HUES64 (cell line): Measurements from ENCODE around the gene CLSTN2. TPM values are rescaled to one million over a fixed set of nuclear protein-coding genes. Genes with fewer than 3 reads are reported as not detected.

Source experiments
- H3K27ac ChIP-seq: 2 replicates; pipeline ENCODE4 v1.7.0; 2013; ENCODE audit warnings: low read depth, low read length, inconsistent platforms
- H3K27me3 ChIP-seq: 2 replicates; pipeline ENCODE4 v1.6.1; 2013; ENCODE audit warnings: mild to moderate bottlenecking, low read length; ENCODE audit not compliant: insufficient read depth
- H3K36me3 ChIP-seq: 2 replicates; pipeline ENCODE4 v1.6.1; 2013; ENCODE audit warnings: mild to moderate bottlenecking, low read length; ENCODE audit not compliant: insufficient read depth
- H3K4me1 ChIP-seq: 2 replicates; pipeline ENCODE4 v1.6.1; 2013; ENCODE audit warnings: mild to moderate bottlenecking, low read length, moderate library complexity; ENCODE audit not compliant: insufficient read depth
- H3K4me3 ChIP-seq: 2 replicates; pipeline ENCODE4 v1.5.1; 2013; ENCODE audit warnings: mild to moderate bottlenecking, low read length, moderate library complexity
- H3K9ac ChIP-seq: 2 replicates; pipeline ENCODE4 v1.6.1; 2013; ENCODE audit warnings: mild to moderate bottlenecking, low read depth, low read length
- H3K9me3 ChIP-seq: 2 replicates; pipeline ENCODE4 v1.6.1; 2013; ENCODE audit warnings: low read depth, low read length; ENCODE audit not compliant: insufficient read depth
- WGBS: fragments of 150-250, 120-280 bp; methylation state at CpG from one replicate; pipeline ENCODE4 v1.1.7; 2013; ENCODE audit warnings: missing lambda C conversion rate; 5-methylcytosine and 5-hydroxymethylcytosine counted together
- polyA plus RNA-seq, 2 experiments: library from polyadenylated mRNA; stranded (reverse); fragments of 50-300 nt; gene quantifications; one replicate each; pipeline ENCODE4 v1.2.3, GENCODE V29; 2013

The CLSTN2 gene
- 0.90 TPM for polyA plus RNA-seq (2013, experiment 1 of 2)
- 0.63 TPM for polyA plus RNA-seq (2013, experiment 2 of 2)

- no peak within 1 kb of the TSS for H3K9ac ChIP-seq
- H3K4me3 ChIP-seq, result peak within 1 kb of the TSS; percentile 64
- no peaks in the 10 kb centered on the region for H3K36me3 ChIP-seq
- peaks cover 39% of the 10 kb centered on the region for H3K27me3 ChIP-seq
- H3K9me3 ChIP-seq, result no peaks in the 10 kb centered on the region
- WGBS, result under 1% methylated on average over 89 of the region's 89 CpGs
- no peak within 1 kb of the TSS for H3K27ac ChIP-seq
- no peaks in the 10 kb centered on the region for H3K4me1 ChIP-seq
Measured at GRCh38 chr3:139935016-139935865, at the start of gene CLSTN2. Gene CLSTN2, plus strand, starts transcription at chr3:139935185.

GRCh38 chr3:139887431-139887830, 47.6 kb upstream of the CLSTN2 start:
- no peak overlapping the region for H3K27ac ChIP-seq
- H3K9ac ChIP-seq, result no peak overlapping the region

GRCh38 chr3:139888561-139889140, 46.3 kb upstream of the CLSTN2 start:
- Histone ChIP-seq H3K4me3 (no peak overlapping the region), H3K9ac (no peak overlapping the region), H3K9me3 (no peaks in the 10 kb centered on the region), H3K36me3 (no peaks in the 10 kb centered on the region), H3K4me1 (no peaks in the 10 kb centered on the region), H3K27me3 (no peaks in the 10 kb centered on the region), H3K27ac (no peak overlapping the region)
- WGBS, result 92% methylated on average over 2 of the region's 2 CpGs

More at GRCh38 chr3:139887431-139887830, 47.6 kb upstream of the CLSTN2 start:
- peaks cover 5% of the 10 kb centered on the region; the same call in 1 of the 2 replicates for H3K9me3 ChIP-seq
- no peak overlapping the region for H3K4me3 ChIP-seq
- no peaks in the 10 kb centered on the region for H3K27me3 ChIP-seq
- no peaks in the 10 kb centered on the region for H3K4me1 ChIP-seq
- H3K36me3 ChIP-seq, result no peaks in the 10 kb centered on the region

GRCh38 chr3:139893267-139893962, 41.6 kb upstream of the CLSTN2 start:
- H3K36me3 ChIP-seq, result no peaks in the 10 kb centered on the region
- no peaks in the 10 kb centered on the region for H3K27me3 ChIP-seq
- H3K27ac ChIP-seq, result no peak overlapping the region
- no peak overlapping the region for H3K9ac ChIP-seq
- no peak overlapping the region for H3K4me3 ChIP-seq
- no peaks in the 10 kb centered on the region for H3K4me1 ChIP-seq
- 96% methylated on average over 1 of the region's 2 CpGs for WGBS
- H3K9me3 ChIP-seq, result no peaks in the 10 kb centered on the region

GRCh38 chr3:139893963-139894642, 40.9 kb upstream of the CLSTN2 start:
- Histone ChIP-seq H3K9me3 (no peaks in the 10 kb centered on the region), H3K27me3 (no peaks in the 10 kb centered on the region), H3K36me3 (no peaks in the 10 kb centered on the region), H3K4me1 (no peaks in the 10 kb centered on the region), H3K9ac (no peak overlapping the region), H3K27ac (no peak overlapping the region), H3K4me3 (no peak overlapping the region)
- 92% methylated on average over 5 of the region's 5 CpGs for WGBS

GRCh38 chr3:139894643-139894989, 40.4 kb upstream of the CLSTN2 start:
- Histone ChIP-seq H3K36me3 (no peaks in the 10 kb centered on the region), H3K9me3 (no peaks in the 10 kb centered on the region), H3K4me1 (no peaks in the 10 kb centered on the region), H3K27me3 (no peaks in the 10 kb centered on the region), H3K27ac (no peak overlapping the region), H3K9ac (no peak overlapping the region), H3K4me3 (no peak overlapping the region)
- 96% methylated on average over 1 of the region's 1 CpG for WGBS

GRCh38 chr3:139897759-139898158, 37.2 kb upstream of the CLSTN2 start:
- H3K9ac ChIP-seq, result no peak overlapping the region
- no peak overlapping the region for H3K4me3 ChIP-seq
- H3K27ac ChIP-seq, result no peak overlapping the region
- 93% methylated on average over 4 of the region's 5 CpGs for WGBS
- H3K36me3 ChIP-seq, result no peaks in the 10 kb centered on the region
- H3K27me3 ChIP-seq, result no peaks in the 10 kb centered on the region
- H3K9me3 ChIP-seq, result no peaks in the 10 kb centered on the region
- H3K4me1 ChIP-seq, result no peaks in the 10 kb centered on the region

- Histone ChIP-seq H3K4me1 (peaks cover 17% of the 10 kb centered on the region), H3K36me3 (no peaks in the 10 kb centered on the region), H3K9me3 (no peaks in the 10 kb centered on the region), H3K4me3 (no peak overlapping the region), H3K9ac (no peak overlapping the region), H3K27ac (no peak overlapping the region), H3K27me3 (no peaks in the 10 kb centered on the region)
- 64% methylated on average over 1 of the region's 1 CpG for WGBS
Measured at GRCh38 chr3:139906418-139906817, 28.6 kb upstream of the CLSTN2 start.

- no peak overlapping the region for H3K9ac ChIP-seq
- no peaks in the 10 kb centered on the region for H3K9me3 ChIP-seq
- 80% methylated on average over 1 of the region's 3 CpGs for WGBS
- H3K36me3 ChIP-seq, result no peaks in the 10 kb centered on the region
- no peak overlapping the region for H3K27ac ChIP-seq
- H3K27me3 ChIP-seq, result no peaks in the 10 kb centered on the region
- H3K4me3 ChIP-seq, result no peak overlapping the region
- H3K4me1 ChIP-seq, result peaks cover 17% of the 10 kb centered on the region
Measured at GRCh38 chr3:139909811-139910210, 25.2 kb upstream of the CLSTN2 start.

GRCh38 chr3:139916271-139916670, 18.7 kb upstream of the CLSTN2 start:
- 90% methylated on average over 2 of the region's 2 CpGs for WGBS
- Histone ChIP-seq H3K36me3 (no peaks in the 10 kb centered on the region), H3K9me3 (no peaks in the 10 kb centered on the region), H3K27me3 (no peaks in the 10 kb centered on the region), H3K4me1 (no peaks in the 10 kb centered on the region), H3K4me3 (no peak overlapping the region), H3K27ac (no peak overlapping the region), H3K9ac (no peak overlapping the region)
